ENCODE results near the gene INPP4B. TPM values are rescaled to one million over a fixed set of nuclear protein-coding genes. Genes with fewer than 3 reads are reported as not detected.

INPP4B gene
- total and polyA plus RNA-seq, 2 donors (not counting 1 experiment from before 2014, with no cell fraction given) = 0.03 TPM; not detected in 1

GRCh38 chr4:142356118-142356759 lies 489.9 kb downstream of the INPP4B start:
- Histone ChIP-seq H4K20me1 (ENCODE audit: control insufficient read depth, insufficient read depth, low read length, poor library complexity, severe bottlenecking) (no peaks in the 10 kb centered on the region), H3K9me3 (ENCODE audit: control extremely low read depth in 1 of 3, control insufficient read depth in 2 of 3, insufficient read depth in 1 of 3, low read length in 2 of 3) (no peaks in the 10 kb centered on the region), H2AFZ (ENCODE audit: insufficient read depth, low read depth, low read length, poor library complexity, severe bottlenecking) (no peak overlapping the region), H3K36me3 (replicated peaks in 1 of 2; ENCODE audit: control extremely low read depth in 1 of 2, control insufficient read depth in 1 of 2, extremely low read depth in 1 of 2, insufficient read depth in 2 of 2, low read length in 1 of 2) (no peaks in the 10 kb centered on the region), H3K27ac (ENCODE audit: low read length in 2 of 2) (no peak overlapping the region), H3K27me3 (replicated peaks in 1 of 4; ENCODE audit: control extremely low read depth in 1 of 4, control insufficient read depth in 3 of 4, insufficient read depth in 4 of 4, low read length in 3 of 4) (no peaks in the 10 kb centered on the region), H3K4me3 (ENCODE audit: control extremely low read depth in 1 of 5, extremely low read depth in 1 of 5, insufficient read depth in 1 of 5, low read depth in 2 of 5, low read length in 4 of 5) (no peak overlapping the region), H3K4me1 (ENCODE audit: control insufficient read depth in 2 of 2, insufficient read depth in 2 of 2, low read length in 2 of 2) (no peaks in the 10 kb centered on the region), H3K79me2 (ENCODE audit: control insufficient read depth, insufficient read depth, low read length) (no peaks in the 10 kb centered on the region), H3K4me2 (replicated peaks; ENCODE audit: low read depth, low read length, poor library complexity, severe bottlenecking) (no peak overlapping the region), H3K9ac (ENCODE audit: low read length) (no peak overlapping the region)
- Mint-ChIP-seq H3K4me1 (no peaks in the 10 kb centered on the region), H3K4me3 (no peak overlapping the region), H3K9me3 (ENCODE audit: insufficient read depth) (no peaks in the 10 kb centered on the region), H3K27ac (no peak overlapping the region), H3K27me3 (no peaks in the 10 kb centered on the region)
- no peak for ATAC-seq (ENCODE audit: low read depth)
- TF ChIP-seq, protein P1, sequence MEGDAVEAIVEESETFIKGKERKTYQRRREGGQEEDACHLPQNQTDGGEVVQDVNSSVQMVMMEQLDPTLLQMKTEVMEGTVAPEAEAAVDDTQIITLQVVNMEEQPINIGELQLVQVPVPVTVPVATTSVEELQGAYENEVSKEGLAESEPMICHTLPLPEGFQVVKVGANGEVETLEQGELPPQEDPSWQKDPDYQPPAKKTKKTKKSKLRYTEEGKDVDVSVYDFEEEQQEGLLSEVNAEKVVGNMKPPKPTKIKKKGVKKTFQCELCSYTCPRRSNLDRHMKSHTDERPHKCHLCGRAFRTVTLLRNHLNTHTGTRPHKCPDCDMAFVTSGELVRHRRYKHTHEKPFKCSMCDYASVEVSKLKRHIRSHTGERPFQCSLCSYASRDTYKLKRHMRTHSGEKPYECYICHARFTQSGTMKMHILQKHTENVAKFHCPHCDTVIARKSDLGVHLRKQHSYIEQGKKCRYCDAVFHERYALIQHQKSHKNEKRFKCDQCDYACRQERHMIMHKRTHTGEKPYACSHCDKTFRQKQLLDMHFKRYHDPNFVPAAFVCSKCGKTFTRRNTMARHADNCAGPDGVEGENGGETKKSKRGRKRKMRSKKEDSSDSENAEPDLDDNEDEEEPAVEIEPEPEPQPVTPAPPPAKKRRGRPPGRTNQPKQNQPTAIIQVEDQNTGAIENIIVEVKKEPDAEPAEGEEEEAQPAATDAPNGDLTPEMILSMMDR (IDR thresholded peaks at IDR 0.05) = no peak
- no peak for TF ChIP-seq EZH2 (IDR thresholded peaks at IDR 0.05; ENCODE audit: borderline replicate concordance, insufficient read depth, low read depth, low read length, poor library complexity, severe bottlenecking)
- ChIA-PET POLR2A (no interaction called here), CTCF (interaction anchor here (1.2 kb wide), 1 partner anchor 30 kb away, joined by 3 read pairs; no protein-coding TSS in a partner anchor)
- intact Hi-C loops (cut with micrococcal nuclease) = no loop called here
- no peak for DNase-seq

GRCh38 chr4:142355421-142355930 lies 490.6 kb downstream of the INPP4B start:
- H3K9ac ChIP-seq (ENCODE audit: low read length) = no peak overlapping the region
- Mint-ChIP-seq H3K27me3 (no peaks in the 10 kb centered on the region), H3K4me3 (no peak overlapping the region), H3K4me1 (no peaks in the 10 kb centered on the region), H3K9me3 (ENCODE audit: insufficient read depth) (no peaks in the 10 kb centered on the region), H3K27ac (no peak overlapping the region)
- H2AFZ ChIP-seq (ENCODE audit: insufficient read depth, low read depth, low read length, poor library complexity, severe bottlenecking) = peak overlapping the region; percentile 35
- no peaks in the 10 kb centered on the region for H4K20me1 ChIP-seq (ENCODE audit: control insufficient read depth, insufficient read depth, low read length, poor library complexity, severe bottlenecking)
- intact Hi-C loops (cut with micrococcal nuclease) = no loop called here
- no peak overlapping the region for H3K27ac ChIP-seq (ENCODE audit: low read length in 2 of 2)
- POLR2A ChIA-PET = no interaction called here
- no peaks in the 10 kb centered on the region for H3K79me2 ChIP-seq (ENCODE audit: control insufficient read depth, insufficient read depth, low read length)
- H3K27me3 ChIP-seq (replicated peaks in 1 of 4; ENCODE audit: control extremely low read depth in 1 of 4, control insufficient read depth in 3 of 4, insufficient read depth in 4 of 4, low read length in 3 of 4) = no peaks in the 10 kb centered on the region
- no peaks in the 10 kb centered on the region for H3K9me3 ChIP-seq (ENCODE audit: control extremely low read depth in 1 of 3, control insufficient read depth in 2 of 3, insufficient read depth in 1 of 3, low read length in 2 of 3)
- TF ChIP-seq, protein P1 (IDR thresholded peaks at IDR 0.05) = no peak
- no peak for TF ChIP-seq EZH2 (IDR thresholded peaks at IDR 0.05; ENCODE audit: borderline replicate concordance, insufficient read depth, low read depth, low read length, poor library complexity, severe bottlenecking)
- no peak overlapping the region for H3K4me2 ChIP-seq (replicated peaks; ENCODE audit: low read depth, low read length, poor library complexity, severe bottlenecking)
- H3K4me3 ChIP-seq (ENCODE audit: control extremely low read depth in 1 of 5, extremely low read depth in 1 of 5, insufficient read depth in 1 of 5, low read depth in 2 of 5, low read length in 4 of 5) = no peak overlapping the region
- no peaks in the 10 kb centered on the region for H3K4me1 ChIP-seq (ENCODE audit: control insufficient read depth in 2 of 2, insufficient read depth in 2 of 2, low read length in 2 of 2)
- ATAC-seq (ENCODE audit: low read depth) = no peak
- DNase-seq = no peak
- CTCF ChIA-PET = interaction anchor here (1.2 kb wide), 1 partner anchor 29 kb away, joined by 3 read pairs; no protein-coding TSS in a partner anchor
- H3K36me3 ChIP-seq (replicated peaks in 1 of 2; ENCODE audit: control extremely low read depth in 1 of 2, control insufficient read depth in 1 of 2, extremely low read depth in 1 of 2, insufficient read depth in 2 of 2, low read length in 1 of 2) = no peaks in the 10 kb centered on the region
- no CpG with 5 or more reads among the region's 1 CpG for WGBS (ENCODE audit: insufficient coverage)

Measured in B cell (primary cell).